ENCODE measurements around the gene GPRIN1.
"Not testable (repeated sequence)": the region's sequence is repeated elsewhere in the genome, so short reads cannot be mapped to it uniquely, and the experiment has no call there.

The GPRIN1 gene

GRCh38 chr5:176575488-176576422 lies 34.2 kb downstream of the GPRIN1 start:
- DNase-seq: no peak

DNA sequence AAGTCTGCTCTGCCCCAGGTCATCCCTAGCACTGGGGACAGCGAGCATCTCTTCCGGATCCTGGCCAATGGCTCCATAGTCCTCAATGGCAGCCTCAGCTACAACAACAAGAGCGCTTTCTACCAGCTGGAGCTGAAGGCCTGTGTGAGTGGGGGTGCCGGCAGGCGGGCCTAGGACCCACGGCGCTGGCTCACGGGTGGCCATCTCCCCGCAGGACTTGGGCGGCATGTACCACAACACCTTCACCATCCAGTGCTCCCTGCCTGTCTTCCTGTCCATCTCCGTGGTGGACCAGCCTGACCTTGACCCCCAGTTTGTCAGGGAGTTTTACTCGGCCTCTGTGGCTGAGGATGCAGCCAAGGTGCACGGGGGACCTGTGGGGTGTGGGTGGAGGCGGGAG lies 34.9 kb downstream of the GPRIN1 start:
- no peak for DNase-seq

DNA sequence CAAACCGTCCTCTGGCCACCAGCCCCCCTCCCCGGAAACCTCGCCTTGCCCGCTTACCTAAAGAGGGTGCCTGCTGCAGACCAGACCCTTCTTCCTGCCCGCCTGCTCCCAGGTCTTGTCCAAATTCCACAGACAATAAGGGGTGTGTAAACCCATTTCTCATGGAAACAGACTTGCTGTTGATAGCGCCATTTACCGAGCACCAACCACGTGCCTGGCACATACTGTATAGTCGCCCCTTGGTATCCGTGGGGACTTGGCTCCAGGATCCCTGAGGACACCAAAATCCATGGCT lies 35.7 kb downstream of the GPRIN1 start:
- DNase-seq: no peak

DNA sequence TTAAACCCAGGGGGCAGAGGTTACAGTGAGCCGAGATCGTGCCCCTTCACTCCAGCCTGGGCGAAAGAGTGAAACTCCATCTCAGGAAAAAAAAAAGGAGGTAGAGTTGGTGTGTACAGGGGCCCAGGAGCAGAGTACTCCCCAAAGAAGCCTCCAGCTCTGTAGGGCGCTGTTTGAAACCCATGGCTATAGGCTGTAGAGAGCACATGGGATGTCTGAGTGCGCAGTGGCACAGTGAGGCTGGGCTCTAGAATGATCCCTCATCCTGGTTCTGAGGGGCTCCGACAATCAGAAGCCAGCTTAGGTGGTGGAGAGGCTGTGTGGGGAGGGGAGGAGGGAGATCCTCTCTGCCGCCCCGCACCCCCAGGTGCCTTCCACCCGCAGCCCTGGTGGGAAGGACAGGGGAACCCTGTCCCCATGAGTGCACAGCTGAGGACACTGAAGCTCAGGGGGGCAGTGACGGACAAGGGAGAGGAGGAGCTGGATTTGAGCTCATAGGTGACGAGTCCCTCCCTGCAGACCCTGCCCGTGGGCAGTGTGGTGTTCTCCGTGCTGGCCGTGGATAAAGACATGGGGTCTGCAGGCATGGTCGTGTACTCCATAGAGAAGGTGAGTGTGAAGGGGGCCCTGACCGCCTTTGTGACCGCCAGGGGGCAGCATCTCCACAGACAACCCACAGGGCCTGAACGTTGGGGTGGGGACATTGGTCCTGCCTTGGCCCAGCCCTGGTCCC lies 36.2 kb downstream of the GPRIN1 start:
- DNase-seq: peak in 50 of 56 donors; percentile 2 to 86 (median 46)

DNA sequence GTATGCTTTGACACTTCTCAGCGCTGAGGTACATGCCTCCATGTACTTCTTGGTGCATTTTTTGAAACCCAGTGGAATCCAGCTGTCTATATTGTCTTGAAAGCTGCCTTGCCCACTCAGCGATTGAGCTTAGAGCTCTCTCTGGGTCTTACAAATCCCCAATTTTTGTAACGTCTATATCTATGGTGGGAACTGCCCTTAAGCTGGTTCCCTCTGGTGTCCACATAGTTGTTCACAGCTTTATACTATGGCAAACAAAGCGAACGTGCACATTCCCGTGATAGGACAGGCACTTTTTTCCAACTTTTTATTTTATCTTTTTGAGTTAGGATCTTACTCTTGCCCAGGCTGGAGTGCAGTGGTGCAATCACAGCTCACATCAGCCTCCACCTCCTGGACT lies 39.9 kb downstream of the GPRIN1 start:
- no peak for DNase-seq

DNA sequence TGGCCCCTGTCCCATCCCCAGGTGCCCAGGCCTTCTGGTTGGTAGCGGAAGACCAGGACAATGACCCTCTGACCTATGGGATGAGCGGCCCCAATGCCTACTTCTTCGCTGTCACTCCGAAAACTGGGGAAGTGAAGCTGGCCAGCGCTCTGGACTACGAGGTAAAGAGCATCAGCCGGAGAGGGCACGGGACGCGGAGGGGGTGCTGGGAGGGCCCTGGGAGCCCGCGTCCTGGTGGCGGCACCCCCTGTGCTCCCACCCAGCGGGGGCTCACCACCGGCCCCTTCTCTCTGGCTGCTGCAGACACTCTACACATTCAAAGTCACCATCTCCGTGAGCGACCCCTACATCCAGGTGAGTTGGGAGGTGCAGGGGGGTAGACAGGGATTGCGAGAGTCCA lies 41.3 kb downstream of the GPRIN1 start:
- DNase-seq: no peak

DNA sequence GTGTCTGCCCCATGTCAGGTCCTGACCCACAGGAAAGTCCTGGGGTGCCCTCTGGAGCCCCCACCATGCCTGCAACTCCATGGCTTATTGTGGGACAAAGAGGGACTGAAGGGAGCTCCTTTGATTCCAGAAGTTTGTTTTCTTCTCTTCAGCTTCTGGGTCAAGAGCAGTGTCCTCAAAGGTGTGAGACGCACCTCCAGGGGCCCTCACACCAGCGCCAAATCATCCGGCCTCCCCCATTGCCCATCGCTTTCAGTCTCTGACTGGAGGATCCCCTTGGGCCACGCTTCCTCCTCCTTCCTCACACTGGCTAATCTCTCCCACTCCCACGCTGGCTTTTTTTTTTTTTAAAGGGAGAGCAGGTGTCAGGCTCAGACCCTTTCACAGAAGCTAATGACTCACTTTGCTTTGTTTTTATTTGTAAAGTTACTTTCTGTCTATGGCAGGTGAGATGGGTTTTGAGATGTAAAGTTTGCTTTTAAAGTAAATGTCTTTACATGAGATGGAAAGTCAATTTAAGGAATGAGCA lies 44.1 kb downstream of the GPRIN1 start:
- no peak for DNase-seq

DNA sequence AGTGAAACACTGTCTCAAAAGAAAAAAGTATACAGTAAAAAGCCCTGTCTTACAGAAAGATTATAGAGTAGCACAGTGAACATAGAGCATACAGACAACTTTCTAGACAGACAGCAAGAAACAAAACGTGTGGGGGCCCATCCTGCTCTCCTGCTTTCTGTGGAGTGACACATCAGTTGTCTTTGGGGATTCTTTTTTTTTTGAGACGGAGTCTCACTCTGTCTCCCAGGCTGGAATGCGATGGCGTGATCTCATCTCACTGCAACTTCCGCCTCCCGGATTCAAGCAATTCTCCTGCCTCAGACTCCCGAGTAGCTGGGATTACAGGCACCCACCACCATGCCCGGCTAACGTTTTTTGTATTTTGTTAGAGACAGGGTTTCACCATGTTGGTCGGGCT lies 46.0 kb downstream of the GPRIN1 start:
- no peak for DNase-seq

DNA sequence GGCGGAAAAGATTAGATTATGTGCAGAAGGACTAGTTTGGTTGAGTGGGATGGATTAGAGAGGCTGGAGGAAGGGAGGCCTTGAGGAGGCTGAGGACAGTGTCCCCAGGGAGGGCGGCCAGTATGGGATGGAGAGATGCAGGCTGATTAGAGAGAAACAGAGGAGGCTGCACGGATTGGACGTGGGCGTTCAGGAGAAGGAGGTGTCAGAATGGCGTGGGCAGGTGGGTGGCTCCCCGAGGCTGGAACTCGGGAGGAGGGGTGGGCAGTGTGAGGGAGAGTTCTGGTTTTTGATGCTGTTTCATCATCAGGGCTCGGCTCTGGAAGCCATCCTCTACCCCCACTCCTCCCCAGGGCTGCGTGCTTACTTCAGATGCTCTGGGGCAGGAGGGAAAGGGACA lies 47.8 kb downstream of the GPRIN1 start:
- peak in 1 of 56 donors; percentile 15 for DNase-seq

- DNase-seq: no peak
Observed at GRCh38 chr5:176561259-176561658, 48.7 kb downstream of the GPRIN1 start.

- DNase-seq: no peak
Observed at GRCh38 chr5:176560364-176560763, 49.6 kb downstream of the GPRIN1 start.

DNA sequence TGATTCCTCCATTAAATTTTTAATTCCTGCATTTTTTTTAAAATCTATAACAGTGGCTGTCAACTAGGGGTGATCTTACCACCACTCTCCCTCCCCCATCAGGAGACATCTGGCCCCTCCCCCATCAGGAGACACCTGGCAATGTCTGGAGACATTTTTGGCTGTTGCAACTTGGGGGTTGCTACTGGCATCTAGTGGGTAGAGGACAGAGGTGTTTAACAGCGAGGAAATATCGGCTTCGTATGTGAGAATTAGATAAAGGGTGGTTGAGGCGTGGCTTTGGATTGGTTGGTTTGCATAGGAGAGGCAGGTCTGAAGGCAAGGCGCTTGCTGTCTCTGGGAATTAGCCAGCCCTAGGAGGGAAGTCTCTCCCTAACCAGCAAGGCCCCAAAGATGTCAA lies 50.3 kb downstream of the GPRIN1 start:
- no peak for DNase-seq

DNA sequence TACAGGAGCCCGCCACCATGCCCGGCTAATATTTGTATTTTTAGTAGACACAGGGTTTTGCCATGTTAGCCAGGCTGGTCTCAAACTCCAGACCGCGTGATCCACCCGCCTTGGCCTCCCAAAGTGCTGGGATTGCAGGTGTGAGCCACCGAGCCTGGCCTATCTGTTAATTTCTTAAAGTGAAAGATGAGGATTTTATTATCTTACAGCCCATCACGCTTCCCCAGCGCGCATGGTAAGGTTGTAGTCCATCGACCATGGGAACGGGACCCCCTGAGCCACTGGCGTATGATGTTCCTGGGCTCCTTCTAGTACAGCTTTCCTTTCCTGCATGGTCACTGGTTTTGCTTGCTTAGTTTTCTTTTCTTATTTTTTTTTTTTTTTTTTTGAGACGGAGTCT lies 52.1 kb downstream of the GPRIN1 start:
- no peak for DNase-seq

- no peak for DNase-seq
Observed at GRCh38 chr5:176553260-176554085, 56.5 kb downstream of the GPRIN1 start.

GRCh38 chr5:176552332-176552869 lies 57.6 kb downstream of the GPRIN1 start:
- DNase-seq: no peak

DNA sequence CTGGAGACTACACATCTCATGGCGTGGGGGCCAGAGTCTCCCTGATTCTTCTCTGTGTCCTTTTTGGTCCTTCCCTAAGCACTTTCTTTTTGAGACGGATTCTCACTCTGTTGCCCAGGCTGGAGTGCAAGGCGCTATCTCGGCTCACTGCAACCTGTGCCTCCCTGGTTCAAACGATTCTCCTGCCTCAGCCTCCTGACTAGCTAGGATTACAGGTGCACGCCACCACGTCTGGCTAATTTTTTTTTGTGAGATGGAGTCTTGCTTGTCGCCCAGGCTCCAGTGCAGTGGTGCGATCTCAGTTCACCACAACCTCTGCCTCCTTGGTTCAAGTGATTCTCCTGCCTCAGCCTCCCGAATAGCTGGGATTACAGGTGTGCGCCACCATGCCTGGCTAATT lies 59.0 kb downstream of the GPRIN1 start:
- DNase-seq: not testable (repeated sequence)

- DNase-seq: no peak
Observed at GRCh38 chr5:176550275-176550831, 59.6 kb downstream of the GPRIN1 start.

DNA sequence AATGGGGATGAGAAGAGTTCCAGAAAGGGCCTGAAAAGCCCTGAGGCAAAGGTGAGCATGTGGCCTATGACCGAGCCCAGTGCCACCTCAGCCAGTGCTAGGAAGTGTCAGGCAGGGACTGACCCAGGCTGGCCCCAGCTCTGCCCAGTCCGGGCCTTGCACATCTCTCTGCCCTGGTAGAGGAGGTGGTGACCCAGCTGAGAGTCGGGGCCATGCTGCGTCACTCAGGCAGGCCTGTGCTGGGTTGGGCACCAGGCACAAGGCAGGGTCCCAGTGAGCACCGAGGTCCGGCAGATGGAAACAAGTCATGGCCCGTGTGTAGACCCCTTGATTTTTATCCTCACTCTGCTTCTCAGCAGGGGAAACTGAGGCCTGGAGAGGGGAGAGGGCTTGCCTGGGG lies 60.1 kb downstream of the GPRIN1 start:
- DNase-seq: no peak

DNA sequence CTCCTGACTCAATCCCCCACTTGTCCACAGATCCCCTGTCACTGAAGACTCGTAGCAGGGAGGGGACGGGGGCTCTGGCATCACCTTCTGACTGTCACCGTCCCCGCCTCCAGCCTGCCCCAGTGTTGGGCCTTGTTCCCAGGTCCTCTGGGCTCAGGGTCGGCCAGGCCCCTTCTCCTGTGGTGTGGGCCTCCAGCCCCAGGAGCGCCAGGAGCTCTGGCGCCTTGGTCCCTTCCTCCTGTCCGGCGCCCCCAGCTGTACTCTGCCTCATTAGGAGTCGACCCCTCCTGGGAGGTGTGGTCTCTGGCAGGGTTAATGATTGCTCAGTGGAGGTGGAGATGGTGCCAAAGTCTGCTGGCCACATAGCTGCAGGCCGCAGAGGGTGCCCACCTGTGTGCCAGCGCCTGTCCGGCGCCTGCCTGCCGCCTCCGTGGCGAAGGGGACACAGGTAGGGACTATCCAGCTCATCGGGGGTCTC lies 61.0 kb downstream of the GPRIN1 start, which contains the start of gene CDHR2:
Gene CDHR2, plus strand, starts transcription at position 376 of the 478 bp plus-strand sequence. CDS start 16,011 bp downstream, outside the sequence.
- no peak for DNase-seq

DNA sequence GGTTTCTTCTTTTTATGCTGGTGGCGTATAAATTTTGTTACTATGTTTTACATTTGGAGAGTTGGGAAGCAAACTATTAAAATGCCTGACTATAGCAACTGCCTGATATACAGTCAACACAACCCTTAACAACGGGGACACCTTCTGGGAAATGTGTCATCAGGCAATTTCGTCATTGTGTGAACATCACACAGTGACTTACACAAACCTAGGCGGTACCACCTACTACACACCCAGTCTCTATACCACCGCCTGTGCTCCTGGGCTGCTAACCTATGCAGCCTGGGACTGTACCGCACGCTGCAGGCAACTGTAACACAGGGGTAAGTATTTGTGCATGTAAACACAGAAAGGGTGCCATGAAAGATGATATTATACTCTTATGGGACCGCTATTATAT lies 62.2 kb downstream of the GPRIN1 start:
- no peak for DNase-seq

All from nucleus accumbens (tissue), 56 donors.